Stimulated activated CD8-positive, alpha-beta memory T cell treated with anti-CD3 and anti-CD28 coated beads, Interleukin-2, amount 100 ng/mL, for 1 hour (primary cell): ENCODE results near the gene DNAL4.
"Not testable (repeated sequence)": the region's sequence is repeated elsewhere in the genome, so short reads cannot be mapped to it uniquely, and the experiment has no call there.

Source experiments
- DNase-seq, 2 donors: peaks; one replicate each; pipeline ENCODE4 v3.0.0-alpha.2; 2020; ENCODE audit warnings: low read depth in 2 of 2

Gene DNAL4

GRCh38 chr22:38827510-38827909 lies 33.6 kb upstream of the DNAL4 start:
- DNase-seq: no peak

- DNase-seq: no peak
Measured at GRCh38 chr22:38826801-38827200, 32.9 kb upstream of the DNAL4 start.

- DNase-seq: no peak
Measured at GRCh38 chr22:38826386-38826785, 32.4 kb upstream of the DNAL4 start.

- DNase-seq: no peak
Measured at GRCh38 chr22:38824585-38824984, 30.6 kb upstream of the DNAL4 start.

- DNase-seq: no peak
Measured at GRCh38 chr22:38823637-38824036, 29.7 kb upstream of the DNAL4 start.

GRCh38 chr22:38823076-38823475 lies 29.1 kb upstream of the DNAL4 start:
- no peak for DNase-seq

- no peak for DNase-seq
Measured at GRCh38 chr22:38820020-38820419, 26.1 kb upstream of the DNAL4 start.

GRCh38 chr22:38819387-38819940 lies 25.5 kb upstream of the DNAL4 start:
- no peak for DNase-seq

- no peak for DNase-seq
Measured at GRCh38 chr22:38817196-38817595, 23.3 kb upstream of the DNAL4 start.

GRCh38 chr22:38815842-38816241 lies 21.9 kb upstream of the DNAL4 start:
- DNase-seq: no peak

GRCh38 chr22:38811241-38811640 lies 17.3 kb upstream of the DNAL4 start:
- DNase-seq: no peak

GRCh38 chr22:38805041-38805593 lies 11.2 kb upstream of the DNAL4 start:
- not testable (repeated sequence) for DNase-seq

- no peak for DNase-seq
Measured at GRCh38 chr22:38802671-38803121, 8.8 kb upstream of the DNAL4 start.

GRCh38 chr22:38799265-38800002 lies 5.5 kb upstream of the DNAL4 start:
- DNase-seq: no peak

GRCh38 chr22:38798496-38798895 lies 4.6 kb upstream of the DNAL4 start:
- no peak for DNase-seq

- DNase-seq: no peak
Measured at GRCh38 chr22:38796262-38796957, 2.5 kb upstream of the DNAL4 start.

- no peak for DNase-seq
Measured at GRCh38 chr22:38795569-38795968, 1.6 kb upstream of the DNAL4 start.

- no peak for DNase-seq
Measured at GRCh38 chr22:38793317-38793716, 626 bp downstream of the DNAL4 start.

- DNase-seq: no peak
Measured at GRCh38 chr22:38792833-38793232, 1.1 kb downstream of the DNAL4 start.

- no peak for DNase-seq
Measured at GRCh38 chr22:38789606-38790005, 4.3 kb downstream of the DNAL4 start.

- no peak for DNase-seq
Measured at GRCh38 chr22:38788846-38789245, 5.1 kb downstream of the DNAL4 start.

- no peak for DNase-seq
Measured at GRCh38 chr22:38788021-38788816, 5.7 kb downstream of the DNAL4 start.
